ENCODE results near the gene BPIFB4.
A peak's percentile ranks its signal among the peaks of the same experiment; 100 is the strongest.

Gene BPIFB4

GRCh38 chr20:33062105-33062824, 17.2 kb upstream of the BPIFB4 start:
- no peak for DNase-seq

GRCh38 chr20:33062825-33063149, 16.7 kb upstream of the BPIFB4 start:
- no peak for DNase-seq

GRCh38 chr20:33063271-33063670, 16.2 kb upstream of the BPIFB4 start:
- no peak for DNase-seq

GRCh38 chr20:33064572-33065287, 14.7 kb upstream of the BPIFB4 start:
- no peak for DNase-seq

DNA sequence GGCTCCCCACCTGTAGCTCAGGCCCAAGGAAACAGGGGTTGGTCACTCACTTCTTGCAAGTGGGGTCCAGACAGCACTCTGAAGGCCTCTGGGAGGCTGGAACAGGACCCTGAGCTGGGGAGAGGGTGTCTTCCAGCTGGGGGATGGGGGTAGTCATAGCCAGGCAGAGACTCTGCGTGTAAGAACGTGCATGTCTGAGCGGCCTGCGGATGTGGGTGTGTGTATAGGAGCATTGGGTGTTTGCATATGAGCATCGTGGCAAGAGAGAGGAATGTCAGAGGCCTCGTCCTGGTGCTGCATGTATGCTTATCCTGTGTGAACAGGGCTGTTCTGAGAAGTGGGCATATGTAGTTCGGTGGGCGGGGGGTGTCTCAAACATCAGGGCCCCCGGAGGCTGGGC, 13.7 kb upstream of the BPIFB4 start:
- no peak for DNase-seq

DNA sequence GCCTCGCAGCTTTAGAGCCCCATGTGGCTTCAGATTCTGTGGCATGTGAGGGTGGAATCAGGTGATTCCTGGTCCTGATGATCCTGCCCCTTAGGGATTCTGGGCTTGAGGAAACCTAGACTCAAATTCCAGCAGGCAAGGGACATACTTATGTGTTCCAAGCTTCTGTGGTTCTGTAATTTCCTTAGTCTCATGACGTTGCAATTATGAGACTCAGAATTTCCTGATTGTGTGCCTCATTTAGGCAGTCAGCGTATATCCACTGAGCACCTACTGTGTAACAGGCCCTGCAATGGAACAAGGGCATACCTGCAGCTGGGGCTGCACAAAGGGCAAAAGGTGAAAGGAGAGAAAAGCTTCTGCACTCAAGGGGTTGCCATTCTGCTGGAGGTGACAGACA, 11.6 kb upstream of the BPIFB4 start:
- DNase-seq = no peak

GRCh38 chr20:33068251-33068939, 11.0 kb upstream of the BPIFB4 start:
- no peak for DNase-seq

DNA sequence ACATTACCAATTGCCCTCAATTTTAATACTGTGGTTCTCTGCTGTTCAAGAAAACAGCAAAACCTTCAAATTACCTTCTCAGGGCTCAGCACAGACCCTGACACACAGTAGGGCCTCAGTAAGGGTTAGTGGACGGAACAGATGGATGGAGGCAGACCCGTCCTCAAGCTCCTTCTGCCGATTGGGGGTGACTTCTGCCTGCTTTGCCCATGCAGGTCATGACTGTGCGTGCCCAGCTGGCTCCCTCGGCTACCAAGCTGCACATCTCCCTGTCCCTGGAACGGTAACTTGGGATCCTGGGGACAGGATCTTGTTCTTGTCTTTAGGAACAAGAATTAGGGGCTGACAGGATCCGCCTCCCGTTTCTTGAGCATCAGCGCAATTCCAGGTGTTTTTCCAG, 9.8 kb upstream of the BPIFB4 start:
- no peak for DNase-seq

DNA sequence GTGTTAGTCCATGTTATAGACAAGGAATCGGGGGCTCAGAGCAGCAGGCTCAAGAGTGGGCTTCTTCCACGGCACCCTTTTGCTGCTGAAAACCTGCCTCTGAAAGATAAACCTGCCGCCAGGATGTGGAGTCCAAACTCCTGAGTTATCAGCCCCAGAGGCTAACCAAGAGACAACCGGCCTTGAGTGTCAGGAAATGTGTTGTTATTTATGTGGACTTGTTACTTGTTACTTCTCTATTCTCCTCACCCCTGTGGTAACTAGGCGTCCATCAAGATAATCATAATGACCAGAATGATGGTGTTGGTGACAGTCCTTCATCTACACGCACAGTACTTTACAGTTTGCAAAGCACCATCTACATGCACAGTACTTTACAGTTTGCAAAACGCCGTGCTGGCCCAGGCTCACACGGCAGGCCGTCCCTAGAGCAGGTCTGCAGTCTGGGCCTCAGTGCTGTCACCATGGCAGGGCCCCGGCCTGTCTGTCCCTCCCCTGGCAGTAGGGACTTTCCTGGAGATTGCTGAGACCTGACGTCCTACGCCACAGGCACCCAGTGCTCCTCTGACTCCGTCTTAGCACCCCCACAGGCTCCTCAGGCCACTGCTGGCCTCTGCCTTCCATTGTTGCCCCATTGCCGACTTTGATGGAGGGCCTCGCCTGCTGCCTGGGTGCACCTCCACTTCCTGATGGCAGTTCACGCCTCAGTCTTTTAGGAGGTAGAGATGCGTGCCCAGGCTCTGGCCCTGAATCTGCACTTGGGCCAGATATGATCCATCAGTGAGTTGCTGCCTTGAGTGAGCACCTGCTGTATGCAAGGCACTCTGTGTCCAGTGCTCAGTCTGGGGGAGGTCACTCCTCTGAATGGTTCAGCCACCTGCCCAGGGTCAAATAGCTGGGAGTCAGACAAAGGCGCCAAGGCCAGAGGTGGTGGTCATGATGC, 9.1 kb upstream of the BPIFB4 start:
- DNase-seq = no peak

DNA sequence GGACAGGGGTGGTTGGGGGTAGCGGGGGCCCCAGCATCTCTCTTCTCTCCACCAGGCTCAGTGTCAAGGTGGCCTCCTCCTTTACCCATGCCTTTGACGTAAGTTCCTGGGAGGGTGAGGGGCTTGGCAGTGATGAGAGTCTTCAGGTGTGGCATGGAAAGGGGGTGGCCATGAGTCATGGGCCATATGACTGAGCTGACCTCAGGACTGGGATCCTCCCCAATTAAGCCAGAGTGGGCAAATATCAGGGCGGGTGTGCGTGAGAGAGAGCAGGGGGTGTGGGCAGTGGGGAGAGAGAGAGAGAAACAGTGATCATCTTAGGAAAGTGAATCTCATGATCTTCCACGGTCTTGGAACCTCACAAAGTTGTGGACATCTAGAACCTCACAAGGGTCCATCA, 8.2 kb upstream of the BPIFB4 start:
- no peak for DNase-seq

GRCh38 chr20:33072362-33072761, 7.1 kb upstream of the BPIFB4 start:
- no peak for DNase-seq

- no peak for DNase-seq
These were observed 6.6 kb upstream of the BPIFB4 start for GRCh38 chr20:33072813-33073212.

DNA sequence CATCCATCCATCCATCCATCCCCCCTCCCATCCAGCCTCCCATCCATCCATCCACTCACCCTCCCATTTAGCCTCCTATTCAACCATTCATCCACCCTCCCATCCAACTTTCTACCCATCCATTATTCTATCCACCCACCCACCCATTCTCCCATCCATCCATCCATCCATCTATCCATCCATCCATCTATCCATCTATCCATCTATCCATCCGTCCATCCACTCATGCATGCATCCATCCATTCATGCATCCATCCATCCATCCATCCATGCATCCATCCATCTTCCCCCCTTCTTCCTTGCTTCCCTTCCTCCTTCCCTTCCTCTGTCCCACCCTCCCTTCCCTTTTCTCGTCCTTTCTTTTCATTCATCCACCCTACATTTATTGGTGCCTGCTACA, 4.8 kb upstream of the BPIFB4 start:
- DNase-seq = no peak

DNA sequence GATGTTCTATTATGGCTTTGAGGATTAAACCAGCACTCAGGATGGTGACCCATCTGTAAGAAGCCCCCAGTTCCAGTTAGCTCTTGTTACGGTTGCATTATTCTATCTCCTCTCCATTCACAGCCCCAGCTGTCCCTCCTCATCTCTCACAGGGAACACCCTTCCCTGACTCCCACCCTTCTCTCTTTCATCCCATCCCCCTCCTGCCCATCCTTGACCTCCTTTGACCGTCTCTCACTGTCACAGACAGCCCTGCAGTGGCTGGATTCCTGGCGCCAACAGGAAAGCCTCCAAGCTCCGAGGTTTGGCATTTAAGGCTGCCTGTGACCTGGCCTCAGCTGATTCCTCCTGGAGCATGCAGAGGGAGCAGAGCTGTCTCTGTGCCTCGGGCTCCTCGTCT, 4.2 kb upstream of the BPIFB4 start:
- no peak for DNase-seq

DNA sequence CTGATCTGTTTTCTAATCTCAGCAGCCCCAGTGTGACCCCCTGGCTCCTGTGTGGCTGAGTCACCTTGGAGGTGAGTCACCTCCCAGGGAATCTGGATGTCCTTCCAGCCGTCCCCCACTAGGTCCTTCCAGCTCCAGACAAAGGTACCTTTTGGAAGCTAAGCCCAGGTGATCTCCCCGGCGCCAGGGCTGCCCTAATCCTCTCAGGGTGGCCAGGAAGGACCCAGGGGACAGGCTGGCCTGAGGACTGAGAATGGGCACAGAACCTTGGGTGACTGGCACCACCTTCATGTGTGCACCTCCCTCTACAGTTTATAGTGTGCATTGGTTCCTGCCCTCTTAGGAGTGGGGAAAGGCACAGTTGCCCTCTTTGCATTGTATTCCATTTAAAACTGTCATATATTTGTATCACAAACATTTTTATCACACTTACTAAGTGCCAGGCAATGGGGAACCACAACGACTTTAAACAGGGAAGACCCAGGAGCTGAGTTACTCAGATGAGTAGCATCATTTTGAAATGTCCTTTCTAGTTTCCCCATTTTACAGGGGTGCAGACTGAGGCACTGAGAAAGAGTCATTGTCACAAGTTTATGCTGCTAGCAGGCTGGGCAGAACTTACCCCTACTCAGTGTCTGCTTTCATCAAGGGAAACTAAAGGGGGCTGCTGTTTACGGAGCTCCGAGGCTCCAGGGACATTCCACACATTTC, 2.6 kb upstream of the BPIFB4 start:
- peak; percentile 2 to 16 for DNase-seq

DNA sequence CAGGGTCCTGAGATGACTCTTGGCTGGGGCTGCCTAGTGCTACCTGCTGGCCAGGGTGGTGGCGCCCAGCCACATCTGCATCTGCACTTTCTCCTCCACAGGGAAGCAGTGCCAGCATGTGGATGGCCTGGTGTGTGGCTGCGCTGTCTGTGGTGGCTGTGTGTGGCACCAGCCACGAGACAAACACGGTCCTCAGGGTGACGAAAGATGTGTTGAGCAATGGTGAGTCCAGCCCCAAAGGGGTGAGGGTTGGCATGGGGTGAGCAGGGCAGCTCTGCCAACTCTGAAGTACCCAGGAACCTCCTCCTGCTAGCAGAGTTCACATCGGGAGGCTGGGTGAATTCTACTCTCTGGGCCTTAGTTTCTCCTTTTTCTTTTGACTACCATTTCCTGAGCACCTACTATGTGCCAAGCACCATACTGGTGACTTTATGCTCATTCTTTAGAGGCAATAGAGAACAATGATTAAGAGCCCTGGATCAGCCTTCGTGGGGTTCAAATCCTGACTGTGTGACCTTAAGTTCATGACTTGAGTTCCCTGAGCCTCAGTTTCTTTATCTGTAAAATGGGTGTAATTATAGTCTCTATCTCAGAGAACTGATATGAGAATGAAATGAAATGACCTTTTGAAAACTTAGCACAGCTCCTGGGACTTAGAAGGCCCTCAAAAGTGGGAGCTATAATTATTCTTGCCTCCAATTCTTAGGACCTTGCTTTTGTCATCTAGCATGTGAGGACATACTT, 2.1 kb downstream of the BPIFB4 start:
- no peak for DNase-seq

DNA sequence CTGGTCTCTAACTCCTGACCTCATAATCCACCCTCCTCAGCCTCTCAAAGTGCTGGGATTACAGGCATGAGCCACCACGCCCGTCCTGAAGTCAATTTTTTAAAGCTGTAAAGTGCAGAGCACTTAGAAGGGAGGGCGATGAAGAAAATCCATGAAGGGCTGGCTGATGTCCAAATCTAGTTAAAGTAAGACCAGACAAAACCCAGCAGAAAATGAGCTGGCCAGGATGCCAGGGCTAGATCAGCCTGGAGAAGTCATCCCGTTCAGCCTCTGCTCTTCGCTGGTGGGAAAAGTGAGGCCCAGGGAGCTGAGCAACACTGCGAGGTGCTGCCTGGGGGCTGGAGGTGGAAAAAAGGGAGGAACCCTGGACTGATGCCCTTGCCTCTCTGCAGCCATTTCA, 3.1 kb downstream of the BPIFB4 start:
- no peak for DNase-seq

DNA sequence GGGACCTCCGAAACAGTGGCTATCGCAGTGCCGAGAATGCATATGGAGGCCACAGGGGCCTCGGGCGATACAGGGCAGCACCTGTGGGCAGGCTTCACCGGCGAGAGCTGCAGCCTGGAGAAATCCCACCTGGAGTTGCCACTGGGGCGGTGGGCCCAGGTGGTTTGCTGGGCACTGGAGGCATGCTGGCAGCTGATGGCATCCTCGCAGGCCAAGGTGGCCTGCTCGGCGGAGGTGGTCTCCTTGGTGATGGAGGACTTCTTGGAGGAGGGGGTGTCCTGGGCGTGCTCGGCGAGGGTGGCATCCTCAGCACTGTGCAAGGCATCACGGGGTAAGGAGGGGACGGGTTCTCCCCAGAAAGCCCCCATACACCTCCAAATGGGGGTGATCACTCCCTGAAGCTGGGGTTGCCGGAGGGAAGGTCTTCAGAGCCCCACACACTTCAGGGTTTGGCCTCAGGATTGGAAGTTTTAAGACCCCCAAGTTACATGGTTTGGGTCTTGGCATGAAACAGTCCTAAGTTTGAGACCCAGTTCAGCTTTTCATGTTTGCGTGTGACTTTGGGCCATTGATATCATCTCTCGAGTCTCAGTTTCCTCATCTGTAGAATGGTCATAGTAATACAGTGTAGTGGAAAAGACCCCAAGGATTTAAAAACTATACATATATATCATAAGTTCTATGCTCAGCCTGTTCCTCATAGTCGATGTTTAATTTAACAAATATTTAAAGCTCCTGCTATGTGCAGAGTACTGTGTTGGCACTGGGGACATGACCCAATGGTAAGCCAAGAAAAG, 4.3 kb downstream of the BPIFB4 start:
- DNase-seq = no peak

- DNase-seq = no peak
These were observed 5.3 kb downstream of the BPIFB4 start for GRCh38 chr20:33084722-33085121.

DNA sequence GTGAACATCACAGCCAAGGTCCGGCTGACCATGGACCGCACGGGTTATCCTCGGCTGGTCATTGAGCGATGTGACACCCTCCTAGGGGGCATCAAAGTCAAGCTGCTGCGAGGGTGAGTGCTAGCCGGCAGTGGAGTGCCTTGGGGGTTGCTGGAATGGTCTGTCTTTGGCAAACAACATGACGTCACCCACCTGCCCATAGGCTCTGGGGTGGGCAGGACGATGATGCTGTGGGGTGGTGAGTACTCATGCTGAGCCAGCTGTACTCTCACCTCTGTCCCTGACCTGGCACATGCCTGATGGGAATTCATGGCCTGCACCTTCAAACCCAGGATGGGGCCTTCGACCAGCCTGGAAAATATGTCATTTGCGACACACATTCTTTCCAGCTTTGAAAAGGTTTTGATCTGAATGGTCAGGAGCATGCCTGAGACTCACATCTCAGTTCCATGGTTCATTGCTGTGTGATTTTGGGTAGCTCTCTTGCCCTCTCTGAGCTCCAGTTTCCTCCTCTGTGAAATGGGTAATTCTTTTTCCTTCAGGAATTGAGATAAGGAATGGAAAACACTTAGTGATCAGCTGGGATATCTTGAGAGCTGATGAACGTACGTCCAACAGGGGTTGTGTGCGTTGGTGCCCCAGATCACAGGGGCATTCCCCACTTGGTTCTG, 6.7 kb downstream of the BPIFB4 start:
- DNase-seq = no peak

All from Kasumi-1 (cell line).